ENCODE data around the gene CBL. TPM values are rescaled to one million over a fixed set of nuclear protein-coding genes. Genes with fewer than 3 reads are reported as not detected.

CBL gene
- total RNA-seq, 2 experiments from 2014 or later, result 19.2 to 59.1 TPM

DNA sequence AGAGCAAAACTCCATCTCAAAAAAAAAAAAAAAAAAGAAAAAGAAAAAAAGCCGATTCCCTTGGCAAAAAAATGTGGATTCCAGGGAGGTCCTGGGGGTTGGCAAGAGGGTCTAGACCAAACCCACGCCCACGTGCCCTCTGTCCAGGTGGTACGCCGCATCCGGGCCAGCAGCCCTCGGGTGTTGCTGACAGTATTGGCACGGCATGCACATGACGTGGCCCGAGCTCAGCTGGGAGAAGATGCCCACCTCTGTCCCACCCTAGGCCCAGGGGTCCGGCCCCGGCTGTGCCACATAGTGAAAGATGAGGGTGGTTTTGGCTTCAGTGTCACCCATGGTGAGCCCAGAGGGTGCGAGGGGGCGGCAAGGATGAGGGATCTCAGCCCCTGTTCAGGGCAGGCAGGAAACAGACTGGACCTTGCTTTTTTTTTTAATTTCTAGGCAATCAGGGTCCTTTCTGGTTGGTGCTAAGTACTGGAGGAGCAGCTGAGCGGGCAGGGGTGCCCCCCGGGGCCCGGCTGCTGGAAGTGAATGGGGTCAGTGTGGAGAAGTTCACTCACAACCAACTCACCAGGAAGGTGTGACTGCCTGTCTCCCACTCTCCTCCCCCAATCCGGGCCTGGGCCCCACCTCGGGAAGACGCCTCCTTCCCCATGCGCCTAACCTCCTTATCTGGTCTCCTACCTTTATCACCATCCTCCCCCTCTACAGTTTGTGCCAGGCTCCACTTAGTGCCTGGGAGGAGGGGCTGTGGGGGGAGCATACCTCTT is 18.8 kb upstream of the CBL start:
- Histone ChIP-seq H2AFZ (ENCODE audit: low read length) (no peak overlapping the region), H3K27ac (ENCODE audit: low read depth, low read length, poor library complexity, severe bottlenecking) (no peak overlapping the region), H3K4me2 (ENCODE audit: low read length) (no peak overlapping the region), H3K4me1 (ENCODE audit: insufficient read depth, low read length, poor library complexity, severe bottlenecking) (no peaks in the 10 kb centered on the region), H4K20me1 (ENCODE audit: insufficient read depth, low read length) (no peaks in the 10 kb centered on the region), H3K9me3 (ENCODE audit: low read length) (no peaks in the 10 kb centered on the region), H3K4me3 (ENCODE audit: low read depth, low read length, poor library complexity, severe bottlenecking) (no peak overlapping the region), H3K36me3 (ENCODE audit: insufficient read depth, low read length) (no peaks in the 10 kb centered on the region), H3K9me2 (ENCODE audit: insufficient read depth, low read length) (no peaks in the 10 kb centered on the region), H3K79me2 (ENCODE audit: insufficient read depth, low read depth, low read length) (no peaks in the 10 kb centered on the region)
- no peak for DNase-seq (ENCODE audit: low spot score)
- POLR2A ChIA-PET, result interaction anchor here (0.6 kb wide), 1 partner anchor 44 kb away, joined by 8 read pairs; no protein-coding TSS in a partner anchor
- TF ChIP-seq EZH2phosphoT487 (IDR thresholded peaks at IDR 0.05; ENCODE audit: borderline replicate concordance, low read depth, low read length), result no peak
- TF ChIP-seq, protein P1, sequence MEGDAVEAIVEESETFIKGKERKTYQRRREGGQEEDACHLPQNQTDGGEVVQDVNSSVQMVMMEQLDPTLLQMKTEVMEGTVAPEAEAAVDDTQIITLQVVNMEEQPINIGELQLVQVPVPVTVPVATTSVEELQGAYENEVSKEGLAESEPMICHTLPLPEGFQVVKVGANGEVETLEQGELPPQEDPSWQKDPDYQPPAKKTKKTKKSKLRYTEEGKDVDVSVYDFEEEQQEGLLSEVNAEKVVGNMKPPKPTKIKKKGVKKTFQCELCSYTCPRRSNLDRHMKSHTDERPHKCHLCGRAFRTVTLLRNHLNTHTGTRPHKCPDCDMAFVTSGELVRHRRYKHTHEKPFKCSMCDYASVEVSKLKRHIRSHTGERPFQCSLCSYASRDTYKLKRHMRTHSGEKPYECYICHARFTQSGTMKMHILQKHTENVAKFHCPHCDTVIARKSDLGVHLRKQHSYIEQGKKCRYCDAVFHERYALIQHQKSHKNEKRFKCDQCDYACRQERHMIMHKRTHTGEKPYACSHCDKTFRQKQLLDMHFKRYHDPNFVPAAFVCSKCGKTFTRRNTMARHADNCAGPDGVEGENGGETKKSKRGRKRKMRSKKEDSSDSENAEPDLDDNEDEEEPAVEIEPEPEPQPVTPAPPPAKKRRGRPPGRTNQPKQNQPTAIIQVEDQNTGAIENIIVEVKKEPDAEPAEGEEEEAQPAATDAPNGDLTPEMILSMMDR (conservative IDR thresholded peaks at IDR 0.05; ENCODE audit: low read length), result no peak
- intact Hi-C loops (cut with micrococcal nuclease; ENCODE audit: unreplicated experiment), result no loop called here
- CTCF ChIA-PET (ENCODE audit: unreplicated experiment), result no interaction called here
- no TSS peak for BruUV-seq (replicated peaks)

DNA sequence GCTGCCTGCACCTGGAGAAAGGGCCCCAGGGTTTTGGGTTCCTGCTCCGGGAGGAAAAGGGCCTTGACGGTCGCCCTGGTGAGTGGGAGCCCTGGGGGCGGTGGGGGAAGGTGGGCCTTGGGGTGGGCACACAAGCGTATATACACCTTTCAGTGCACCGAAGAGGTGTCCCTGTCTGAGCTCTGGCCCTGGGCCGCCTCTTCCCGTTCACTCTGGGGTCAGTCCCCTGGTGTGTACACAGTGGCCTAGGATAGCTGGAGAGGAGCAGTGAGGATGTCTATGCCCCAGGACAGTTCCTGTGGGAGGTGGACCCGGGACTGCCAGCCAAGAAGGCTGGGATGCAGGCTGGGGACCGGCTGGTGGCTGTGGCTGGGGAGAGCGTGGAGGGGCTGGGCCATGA is 18.1 kb upstream of the CBL start:
- CTCF ChIA-PET (ENCODE audit: unreplicated experiment), result no interaction called here
- BruUV-seq (replicated peaks), result no TSS peak
- no peaks in the 10 kb centered on the region for H3K9me2 ChIP-seq (ENCODE audit: insufficient read depth, low read length)
- H3K4me1 ChIP-seq (ENCODE audit: insufficient read depth, low read length, poor library complexity, severe bottlenecking), result no peaks in the 10 kb centered on the region
- intact Hi-C loops (cut with micrococcal nuclease; ENCODE audit: unreplicated experiment), result no loop called here
- no peak overlapping the region for H3K27ac ChIP-seq (ENCODE audit: low read depth, low read length, poor library complexity, severe bottlenecking)
- TF ChIP-seq, protein P1 (conservative IDR thresholded peaks at IDR 0.05; ENCODE audit: low read length), result no peak
- no peak for TF ChIP-seq EZH2phosphoT487 (IDR thresholded peaks at IDR 0.05; ENCODE audit: borderline replicate concordance, low read depth, low read length)
- no peak for DNase-seq (ENCODE audit: low spot score)
- no peak overlapping the region for H3K4me3 ChIP-seq (ENCODE audit: low read depth, low read length, poor library complexity, severe bottlenecking)
- no peaks in the 10 kb centered on the region for H4K20me1 ChIP-seq (ENCODE audit: insufficient read depth, low read length)
- H2AFZ ChIP-seq (ENCODE audit: low read length), result no peak overlapping the region
- no peaks in the 10 kb centered on the region for H3K9me3 ChIP-seq (ENCODE audit: low read length)
- no peaks in the 10 kb centered on the region for H3K79me2 ChIP-seq (ENCODE audit: insufficient read depth, low read depth, low read length)
- no peaks in the 10 kb centered on the region for H3K36me3 ChIP-seq (ENCODE audit: insufficient read depth, low read length)
- POLR2A ChIA-PET, result no interaction called here
- H3K4me2 ChIP-seq (ENCODE audit: low read length), result no peak overlapping the region

DNA sequence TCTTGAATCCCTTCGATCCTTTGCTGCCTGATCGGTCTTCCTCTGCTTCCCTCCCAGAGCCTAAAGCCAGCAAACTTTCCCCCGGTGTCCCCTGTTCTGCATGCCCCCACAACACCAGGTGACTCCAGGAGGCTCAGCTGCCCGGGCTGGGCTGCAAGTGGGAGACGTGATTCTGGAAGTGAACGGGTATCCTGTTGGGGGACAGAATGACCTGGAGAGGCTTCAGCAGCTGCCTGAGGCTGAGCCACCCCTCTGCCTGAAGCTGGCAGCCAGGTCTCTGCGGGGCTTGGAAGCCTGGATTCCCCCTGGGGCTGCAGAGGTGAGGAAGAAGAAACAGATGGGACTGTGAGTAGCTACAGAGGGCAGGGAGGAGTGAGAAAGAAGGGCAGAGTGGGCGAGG is 17.3 kb upstream of the CBL start:
- TF ChIP-seq EZH2phosphoT487 (IDR thresholded peaks at IDR 0.05; ENCODE audit: borderline replicate concordance, low read depth, low read length), result no peak
- TF ChIP-seq, protein P1 (conservative IDR thresholded peaks at IDR 0.05; ENCODE audit: low read length), result no peak
- no peaks in the 10 kb centered on the region for H3K9me3 ChIP-seq (ENCODE audit: low read length)
- no peaks in the 10 kb centered on the region for H4K20me1 ChIP-seq (ENCODE audit: insufficient read depth, low read length)
- no peak overlapping the region for H3K27ac ChIP-seq (ENCODE audit: low read depth, low read length, poor library complexity, severe bottlenecking)
- intact Hi-C loops (cut with micrococcal nuclease; ENCODE audit: unreplicated experiment), result no loop called here
- no peak for DNase-seq (ENCODE audit: low spot score)
- H3K4me1 ChIP-seq (ENCODE audit: insufficient read depth, low read length, poor library complexity, severe bottlenecking), result no peaks in the 10 kb centered on the region
- no peak overlapping the region for H3K4me2 ChIP-seq (ENCODE audit: low read length)
- H2AFZ ChIP-seq (ENCODE audit: low read length), result no peak overlapping the region
- POLR2A ChIA-PET, result interaction anchor here (0.9 kb wide), 1 partner anchor 71 kb away, joined by 3 read pairs; no protein-coding TSS in a partner anchor
- CTCF ChIA-PET (ENCODE audit: unreplicated experiment), result no interaction called here
- H3K36me3 ChIP-seq (ENCODE audit: insufficient read depth, low read length), result no peaks in the 10 kb centered on the region
- no peaks in the 10 kb centered on the region for H3K9me2 ChIP-seq (ENCODE audit: insufficient read depth, low read length)
- BruUV-seq (replicated peaks), result no TSS peak
- H3K4me3 ChIP-seq (ENCODE audit: low read depth, low read length, poor library complexity, severe bottlenecking), result no peak overlapping the region
- no peaks in the 10 kb centered on the region for H3K79me2 ChIP-seq (ENCODE audit: insufficient read depth, low read depth, low read length)
